Panc1 (cell line): Measurements from ENCODE around the gene SMIM1. TPM values are rescaled to one million over a fixed set of nuclear protein-coding genes. Genes with fewer than 3 reads are reported as not detected.

Experiments
- ATAC-seq: fragments of 200-7000 bp; cut with Tn5 transposase; 2 replicates; pipeline ENCODE4 v1.9.1; 2020; ENCODE audit warnings: mild to moderate bottlenecking, moderate library complexity
- BruUV-seq: library from RNA; stranded (reverse); fragments of 400-500 nt; replicated peaks from 2 replicates; lab custom pipeline; 2021; lab: Mats Ljungman, UMichigan
- CTCF ChIA-PET: fragments of 300-600 bp; sonication (Branson Sonifier 250); formaldehyde crosslinking; loops from one replicate; lab custom pipeline; 2022; ENCODE audit warnings: antibody characterized with exemption; lab: Charles Lee
- POLR2A ChIA-PET: fragments of 300-600 bp; sonication (Branson Sonifier 250); formaldehyde crosslinking; loops from one replicate; lab custom pipeline; 2022; ENCODE audit warnings: antibody characterized with exemption; lab: Charles Lee
- DNase-seq: peaks from one replicate; pipeline ENCODE4 v3.0.0-alpha.2; 2010; ENCODE audit warnings: low read depth, low spot score
- H3K27ac ChIP-seq: 2 replicates; pipeline ENCODE4 v1.5.1; 2011; ENCODE audit warnings: mild to moderate bottlenecking, low read length, inconsistent platforms
- H3K27me3 ChIP-seq: fragments of 200-500 bp; sonication (Bioruptor generic); 2 replicates; pipeline ENCODE4 v1.6.0; 2014; ENCODE audit warnings: low read length, inconsistent platforms; ENCODE audit not compliant: control insufficient read depth, insufficient read depth
- H3K36me3 ChIP-seq: fragments of 200-500 bp; sonication (Bioruptor generic); 2 replicates; pipeline ENCODE4 v1.5.1; 2014; ENCODE audit warnings: inconsistent platforms, mild to moderate bottlenecking, low read length, moderate library complexity; ENCODE audit not compliant: control insufficient read depth, insufficient read depth
- H3K4me1 ChIP-seq: 2 replicates; pipeline ENCODE4 v1.5.1; 2011; ENCODE audit warnings: inconsistent platforms, mild to moderate bottlenecking, low read length, moderate library complexity; ENCODE audit not compliant: control insufficient read depth, insufficient read depth
- H3K4me3 ChIP-seq, 2 experiments: 2 replicates each; pipeline ENCODE4 v1.5.1; 2011 to 2012; ENCODE audit warnings: low read depth in 2 of 2, low read length in 2 of 2, mild to moderate bottlenecking in 2 of 2, inconsistent platforms in 1 of 2, moderate library complexity in 1 of 2
- H3K9me3 ChIP-seq: fragments of 200-500 bp; sonication (Bioruptor generic); 2 replicates; pipeline ENCODE4 v1.5.1; 2014; ENCODE audit warnings: low read depth, mild to moderate bottlenecking, inconsistent platforms, low read length, moderate library complexity; ENCODE audit not compliant: control insufficient read depth, insufficient read depth
- POLR2AphosphoS5 ChIP-seq: IDR thresholded peaks from 2 replicates; pipeline ENCODE4 v1.6.1; 2012; ENCODE audit warnings: mild to moderate bottlenecking, low read depth, low read length, moderate library complexity
- REST ChIP-seq, 2 experiments: IDR thresholded peaks; 2 replicates each; pipeline ENCODE4 v1.6.1; 2011 to 2012; ENCODE audit warnings: low read depth in 2 of 2, control low read depth in 1 of 2, low read length in 1 of 2, mild to moderate bottlenecking in 1 of 2, moderate library complexity in 1 of 2; ENCODE audit not compliant: insufficient read depth in 1 of 2
- SIN3A ChIP-seq: IDR thresholded peaks from 2 replicates; pipeline ENCODE4 v1.6.1; 2012; ENCODE audit warnings: low read depth, mild to moderate bottlenecking, low read length, moderate library complexity, borderline replicate concordance; ENCODE audit not compliant: insufficient read depth
- TCF7L2 ChIP-seq: IDR thresholded peaks from 2 replicates; pipeline ENCODE4 v1.6.1; 2011; ENCODE audit warnings: mild to moderate bottlenecking, low read depth, low read length, inconsistent platforms
- in situ Hi-C: cut with HindIII; loops from 2 replicates; pipeline ENCODE4 v1.10.0; 2016; ENCODE audit warnings: low sequenced_read_pairs, low pct_unique_long_range_greater_than_20kb
- intact Hi-C: fragments of 100-400 bp; cut with micrococcal nuclease; formaldehyde crosslinking; loops from one replicate; pipeline ENCODE4 v1.10.0; 2022; ENCODE audit not compliant: unreplicated experiment
- total RNA-seq: library from RNA; stranded (reverse); gene quantifications from one replicate; pipeline ENCODE4 v1.2.1, GENCODE V29; 2021; ENCODE audit not compliant: unreplicated experiment
- TF ChIP-seq, protein P1 (sequence below): fragments of 450-650 bp; IDR thresholded peaks from 2 replicates; pipeline ENCODE4 v1.5.1; 2017; ENCODE audit warnings: mild to moderate bottlenecking

SMIM1 gene
- total RNA-seq, 1 experiment from 2014 or later, result 35.5 TPM

- in situ Hi-C loops, result no loop called here
- no TSS peak for BruUV-seq
- no peak for TF ChIP-seq TCF7L2
- no peak for TF ChIP-seq REST (IDR thresholded peaks at IDR 0.05; ENCODE audit: insufficient read depth in 1 of 2, low read depth in 2 of 2, low read length in 1 of 2)
- TF ChIP-seq, protein P1, sequence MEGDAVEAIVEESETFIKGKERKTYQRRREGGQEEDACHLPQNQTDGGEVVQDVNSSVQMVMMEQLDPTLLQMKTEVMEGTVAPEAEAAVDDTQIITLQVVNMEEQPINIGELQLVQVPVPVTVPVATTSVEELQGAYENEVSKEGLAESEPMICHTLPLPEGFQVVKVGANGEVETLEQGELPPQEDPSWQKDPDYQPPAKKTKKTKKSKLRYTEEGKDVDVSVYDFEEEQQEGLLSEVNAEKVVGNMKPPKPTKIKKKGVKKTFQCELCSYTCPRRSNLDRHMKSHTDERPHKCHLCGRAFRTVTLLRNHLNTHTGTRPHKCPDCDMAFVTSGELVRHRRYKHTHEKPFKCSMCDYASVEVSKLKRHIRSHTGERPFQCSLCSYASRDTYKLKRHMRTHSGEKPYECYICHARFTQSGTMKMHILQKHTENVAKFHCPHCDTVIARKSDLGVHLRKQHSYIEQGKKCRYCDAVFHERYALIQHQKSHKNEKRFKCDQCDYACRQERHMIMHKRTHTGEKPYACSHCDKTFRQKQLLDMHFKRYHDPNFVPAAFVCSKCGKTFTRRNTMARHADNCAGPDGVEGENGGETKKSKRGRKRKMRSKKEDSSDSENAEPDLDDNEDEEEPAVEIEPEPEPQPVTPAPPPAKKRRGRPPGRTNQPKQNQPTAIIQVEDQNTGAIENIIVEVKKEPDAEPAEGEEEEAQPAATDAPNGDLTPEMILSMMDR, result no peak
- no peak for TF ChIP-seq POLR2AphosphoS5
- no peak for TF ChIP-seq SIN3A
- POLR2A ChIA-PET, result interaction anchor here (0.6 kb wide), 2 partner anchors 10 to 73 kb away, joined by 3 to 9 read pairs; no protein-coding TSS in a partner anchor
- intact Hi-C loops, result no loop called here
- CTCF ChIA-PET, result no interaction called here
- no peaks in the 10 kb centered on the region for H3K27me3 ChIP-seq
- ATAC-seq (no peak), DNase-seq (no peak)
- no peaks in the 10 kb centered on the region for H3K36me3 ChIP-seq
- H3K4me3 ChIP-seq, result no peak overlapping the region
- no peak overlapping the region for H3K27ac ChIP-seq
- no peaks in the 10 kb centered on the region for H3K9me3 ChIP-seq
- H3K4me1 ChIP-seq, result peaks cover 8% of the 10 kb centered on the region
These were observed 5.1 kb upstream of the SMIM1 start for GRCh38 chr1:3767328-3767925.

- Histone ChIP-seq H3K27me3 (no peaks in the 10 kb centered on the region), H3K27ac (no peak overlapping the region), H3K4me3 (no peak overlapping the region), H3K9me3 (no peaks in the 10 kb centered on the region), H3K36me3 (no peaks in the 10 kb centered on the region), H3K4me1 (peaks cover 16% of the 10 kb centered on the region)
- in situ Hi-C loops, result no loop called here
- CTCF ChIA-PET, result no interaction called here
- intact Hi-C loops, result no loop called here
- DNase-seq, result no peak
- TF ChIP-seq SIN3A, result no peak
- TF ChIP-seq POLR2AphosphoS5, result no peak
- TF ChIP-seq REST (IDR thresholded peaks at IDR 0.05; ENCODE audit: insufficient read depth in 1 of 2, low read depth in 2 of 2, low read length in 1 of 2), result no peak
- TF ChIP-seq, protein P1, result no peak
- TF ChIP-seq TCF7L2, result no peak
- BruUV-seq, result no TSS peak
- ATAC-seq, result no peak
- POLR2A ChIA-PET, result no interaction called here
These were observed 3.6 kb upstream of the SMIM1 start for GRCh38 chr1:3768811-3769390.
